Right ventricle myocardium inferior (tissue), 1 donor: ENCODE data around the gene SIGLEC10. TPM values are rescaled to one million over a fixed set of nuclear protein-coding genes. Genes with fewer than 3 reads are reported as not detected.
A peak's percentile ranks its signal among the peaks of the same experiment; 100 is the strongest.

Experiments
- ATAC-seq: fragments of 200-7000 bp; cut with Tn5 transposase; one replicate; pipeline ENCODE4 v1.9.1; 2020; ENCODE audit warnings: mild to moderate bottlenecking, moderate library complexity
- DNase-seq: peaks from one replicate; pipeline ENCODE4 v3.0.0; 2021; ENCODE audit errors: missing footprints
- intact Hi-C: fragments of 100-400 bp; cut with DNase I; formaldehyde crosslinking; loops from one replicate; pipeline ENCODE4 v1.11.0; 2022
- total RNA-seq: library from RNA; stranded (reverse); fragmentation: NEBNext Ultra II Directional; extraction: Animal tissue kit (Norgen Biotek cat#: 25700); gene quantifications from one replicate; pipeline ENCODE4 v1.2.1, GENCODE V29; 2021
- donor health status: DM: no; HTN: yes; CAD: no; lungs with severe emphysema.

SIGLEC10 gene
- total RNA-seq, 1 donor from 2014 or later, result 1.1 TPM

DNA sequence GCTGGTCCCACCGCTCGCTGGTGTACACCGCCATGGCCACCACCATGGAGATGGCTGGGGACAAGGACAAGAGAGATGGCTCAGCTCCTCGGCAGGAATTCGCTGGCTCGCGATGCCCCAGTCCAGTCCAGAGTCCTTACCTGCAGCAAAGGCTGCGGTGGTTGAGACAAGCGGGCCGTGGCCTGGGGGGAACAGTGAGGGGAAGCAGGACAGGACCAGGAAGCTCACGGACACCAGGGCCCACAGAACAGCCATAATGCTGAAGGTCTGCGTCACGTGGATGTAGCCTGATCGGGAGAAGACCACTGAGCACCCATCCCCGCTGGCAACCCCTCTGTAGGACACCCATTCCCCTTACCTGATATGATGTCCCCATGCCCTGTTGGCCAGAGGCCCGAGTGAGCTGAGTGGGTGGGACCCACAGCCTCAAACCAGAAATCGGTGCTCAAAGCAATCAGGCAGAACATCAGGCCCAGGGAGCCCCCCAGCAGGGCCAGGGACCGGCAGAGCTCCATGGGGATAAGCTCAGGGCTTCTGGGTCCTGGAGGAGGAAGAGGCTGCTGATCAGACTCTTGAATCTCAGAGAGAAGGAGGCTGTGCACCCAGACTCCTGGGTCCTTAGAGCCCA lies 45.3 kb downstream of the SIGLEC10 start:
- intact Hi-C loops, result no loop called here
- ATAC-seq, result no peak
- no peak for DNase-seq

- ATAC-seq, result no peak
Measured at GRCh38 chr19:51371186-51371690, 46.2 kb downstream of the SIGLEC10 start.

DNA sequence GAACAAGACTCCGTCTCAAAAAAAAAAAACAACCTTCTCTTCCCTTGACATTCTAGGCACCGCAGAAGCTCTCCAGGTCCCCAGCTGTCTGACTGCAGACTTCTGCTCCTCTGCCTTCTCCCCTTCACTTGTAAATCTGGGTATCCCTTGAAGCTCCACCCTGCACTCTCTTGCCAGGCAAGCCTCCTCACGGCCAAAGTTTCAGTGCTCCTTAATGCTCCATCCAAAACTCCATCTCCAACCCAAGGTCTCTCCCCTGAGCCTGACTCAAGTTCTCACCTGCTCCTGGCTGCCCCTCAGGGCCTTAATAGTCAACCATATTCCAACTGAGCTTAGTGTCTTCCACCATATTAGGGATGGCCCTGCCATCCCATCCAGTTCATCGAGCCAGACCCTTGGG lies 47.2 kb downstream of the SIGLEC10 start:
- intact Hi-C loops, result no loop called here
- ATAC-seq, result no peak

More at GRCh38 chr19:51371186-51371690, 46.2 kb downstream of the SIGLEC10 start:
- no peak for DNase-seq
- intact Hi-C loops, result no loop called here

DNA sequence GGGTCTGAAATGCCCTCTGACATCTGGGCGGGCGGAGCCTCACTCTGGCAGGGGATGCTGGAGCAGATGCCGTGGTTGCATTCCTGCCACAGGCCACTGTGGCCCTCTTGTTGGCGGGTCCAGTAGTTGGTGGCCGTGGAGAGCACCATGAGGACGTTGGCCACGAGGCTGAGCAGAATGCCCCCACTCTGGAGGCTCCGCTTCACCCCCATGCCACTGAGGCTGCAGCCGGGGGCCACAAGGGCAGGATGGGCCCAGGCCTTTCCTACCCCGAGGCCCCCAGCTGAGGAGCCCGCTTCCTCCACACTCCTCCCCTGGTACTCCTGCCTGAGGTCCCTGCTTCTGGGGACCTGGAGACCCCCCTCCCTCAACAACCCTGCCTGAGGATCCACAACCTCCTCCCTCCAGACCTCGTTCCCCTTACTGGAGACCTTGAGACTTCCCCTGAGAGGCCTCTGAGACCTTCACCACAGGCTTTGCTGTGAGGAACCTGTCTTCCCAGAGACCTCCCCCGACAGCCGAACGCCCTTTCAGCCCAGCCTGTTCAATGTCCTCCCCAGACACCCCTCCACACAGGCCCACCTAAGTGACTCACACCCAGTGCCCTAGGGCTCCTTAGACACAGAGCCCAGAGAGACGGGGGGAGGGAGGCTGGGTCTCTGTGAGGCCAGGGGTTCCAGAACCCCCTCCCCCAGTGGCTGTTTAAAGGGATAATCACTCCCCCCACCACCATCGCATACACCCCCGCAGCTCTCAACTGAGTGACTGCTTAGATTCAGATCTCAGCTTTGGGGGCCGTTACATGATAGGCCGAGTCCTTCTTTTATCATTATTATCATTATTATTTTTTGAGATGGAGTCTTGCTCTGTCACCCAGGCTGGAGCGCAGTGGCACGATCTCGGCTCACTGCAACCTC lies 48.8 kb downstream of the SIGLEC10 start, which contains the start of gene CLDND2:
TSS of gene CLDND2 (minus strand) at position 638 of the 917 bp plus-strand sequence. CDS start at position 212, 426 bp downstream.
- no peak for ATAC-seq
- no peak for DNase-seq
- intact Hi-C loops, result loop anchor here (5.0 kb wide), 1 partner anchor 204 kb away; the partner anchor contains the start of gene ZNF175

More for the DNA sequence above, 47.2 kb downstream of the SIGLEC10 start:
- no peak for DNase-seq

GRCh38 chr19:51367565-51368365 lies 49.7 kb downstream of the SIGLEC10 start:
- intact Hi-C loops, result loop anchor here (1.0 to 5.0 kb wide), 5 partner anchors 27 to 433 kb away; partner anchors contain the start of gene ZNF175
- peak; percentile 100 for DNase-seq
- peak; percentile 94 for ATAC-seq

- ATAC-seq (no peak), DNase-seq (no peak)
- intact Hi-C loops, result loop anchor here (1.0 to 5.0 kb wide), 5 partner anchors 27 to 434 kb away; partner anchors contain the start of gene ZNF175
Measured at GRCh38 chr19:51367255-51367564, 50.2 kb downstream of the SIGLEC10 start.

GRCh38 chr19:51366389-51367254 lies 50.8 kb downstream of the SIGLEC10 start:
- intact Hi-C loops, result loop anchor here (1.0 to 5.0 kb wide), 5 partner anchors 27 to 434 kb away; partner anchors contain the start of gene ZNF175
- ATAC-seq (peak; percentile 83), DNase-seq (peak; percentile 99)

DNA sequence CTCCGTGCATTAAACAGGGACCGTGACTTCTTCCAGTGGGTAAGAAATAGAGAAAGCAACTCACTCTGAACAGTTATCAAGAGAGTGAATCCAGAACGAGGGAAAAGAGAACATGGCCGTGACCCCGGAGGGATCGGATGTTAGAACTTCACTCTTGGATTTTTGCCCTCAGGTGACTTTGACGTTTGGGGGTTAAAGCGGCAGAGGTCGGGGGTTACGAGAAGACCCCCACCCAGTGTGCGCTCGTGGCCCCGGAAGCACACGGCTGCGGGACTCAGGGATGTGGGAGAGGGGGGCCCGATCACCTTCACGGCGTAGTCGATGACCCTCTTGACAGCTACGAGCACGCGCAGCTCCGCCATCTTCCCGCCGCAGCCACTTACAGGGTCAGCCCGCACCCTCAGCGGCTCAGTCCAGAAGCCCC lies 51.5 kb downstream of the SIGLEC10 start, which contains the start of gene ETFB:
TSS of gene ETFB (minus strand) at position 424 of the 424 bp plus-strand sequence. CDS start at position 362, 62 bp downstream.
- DNase-seq (no peak), ATAC-seq (no peak)
- intact Hi-C loops, result loop anchor here (2.0 to 5.0 kb wide), 3 partner anchors 206 to 435 kb away; partner anchors contain the start of gene ZNF175

DNA sequence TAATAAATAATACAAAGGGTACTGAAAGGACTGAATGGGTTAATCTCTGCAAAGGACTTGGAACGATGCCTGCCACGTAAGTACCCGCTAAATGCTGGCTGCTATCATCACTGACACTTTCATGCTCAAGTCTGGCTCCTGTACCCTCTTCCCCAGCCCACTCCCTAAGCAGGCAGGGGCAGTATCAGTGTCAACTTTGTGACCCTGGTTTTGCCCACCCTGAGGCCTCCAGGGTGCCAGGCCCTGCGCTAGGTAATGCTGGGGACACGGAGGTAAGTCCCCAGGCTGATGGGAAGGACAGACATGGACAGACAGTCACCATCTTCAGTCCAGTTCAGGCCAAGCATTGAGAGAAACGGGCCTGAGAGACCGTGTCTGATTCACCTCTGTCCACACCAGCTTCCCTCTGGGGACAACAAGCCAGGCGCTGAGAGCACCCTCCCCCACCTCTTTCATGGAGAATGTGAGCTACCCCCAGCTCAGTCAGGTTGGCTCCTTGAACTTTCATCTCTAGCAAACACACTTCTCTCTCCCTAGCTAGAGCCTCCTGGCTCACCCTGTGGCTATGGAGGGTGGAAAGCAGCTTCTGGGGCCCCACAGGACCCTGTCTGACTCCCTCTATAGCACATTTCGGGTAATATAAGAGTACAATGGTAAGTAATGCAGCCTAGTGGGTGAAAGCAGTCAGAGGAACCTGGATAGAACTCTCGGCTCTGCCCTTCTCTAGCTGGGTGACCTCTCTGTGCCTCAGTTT lies 52.1 kb downstream of the SIGLEC10 start:
- ATAC-seq, result no peak
- no peak for DNase-seq
- intact Hi-C loops, result loop anchor here (5.0 kb wide), 1 partner anchor 207 kb away; the partner anchor contains the start of gene ZNF175

- ATAC-seq (no peak), DNase-seq (no peak)
- intact Hi-C loops, result loop anchor here (5.0 kb wide), 1 partner anchor 208 kb away; the partner anchor contains the start of gene ZNF175
Measured at GRCh38 chr19:51364200-51365106, 53.0 kb downstream of the SIGLEC10 start.

DNA sequence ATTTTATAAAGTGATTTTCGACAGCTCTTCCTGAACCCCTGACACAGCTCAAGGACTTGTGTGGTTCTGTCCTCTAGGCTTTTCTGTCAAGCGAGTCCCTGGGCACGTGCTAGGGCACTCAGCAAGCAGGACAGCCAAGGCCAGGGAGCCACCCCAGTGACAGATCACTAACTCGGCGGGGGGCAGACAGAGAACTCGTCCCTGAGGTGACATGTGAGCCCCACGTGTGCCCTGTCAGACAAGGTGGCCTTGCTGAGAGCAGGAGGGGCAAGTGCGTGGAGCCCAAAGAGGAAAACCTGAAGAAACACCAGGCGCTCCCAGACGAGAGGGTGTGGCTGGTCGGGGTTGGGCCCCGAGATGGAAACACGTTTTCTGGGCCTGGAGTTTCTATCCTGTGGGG lies 56.2 kb downstream of the SIGLEC10 start:
- DNase-seq (no peak), ATAC-seq (no peak)
- intact Hi-C loops, result no loop called here

Other genes starting within 250 kb of the SIGLEC10 start
- gene CD33, start 192.6 kb downstream of the SIGLEC10 start, total RNA-seq, result 6.5 TPM
- gene SIGLECL1, start 166.6 kb downstream of the SIGLEC10 start, total RNA-seq, result not detected
- not detected for gene IGLON5, start 106.0 kb downstream of the SIGLEC10 start, total RNA-seq
- 0.51 TPM for gene VSIG10L, start 75.5 kb downstream of the SIGLEC10 start, total RNA-seq
- gene ETFB, start 51.3 kb downstream of the SIGLEC10 start, total RNA-seq, result 497 TPM
- gene CLDND2, start 48.6 kb downstream of the SIGLEC10 start, total RNA-seq, result 1.7 TPM
- 3.5 TPM for gene NKG7, start 45.0 kb downstream of the SIGLEC10 start, total RNA-seq
- gene LIM2, start 29.7 kb downstream of the SIGLEC10 start, total RNA-seq, result not detected
- gene C19orf84, start 27.1 kb downstream of the SIGLEC10 start, total RNA-seq, result not detected
- gene SIGLEC8, start 40.8 kb upstream of the SIGLEC10 start, total RNA-seq, result 0.08 TPM
- not detected for gene CEACAM18, start 60.9 kb upstream of the SIGLEC10 start, total RNA-seq
- 0.19 TPM for gene SIGLEC12, start 84.2 kb upstream of the SIGLEC10 start, total RNA-seq
- gene SIGLEC6, start 114.0 kb upstream of the SIGLEC10 start, total RNA-seq, result 0.24 TPM
- 7.4 TPM for gene ZNF175, start 153.6 kb upstream of the SIGLEC10 start, total RNA-seq
- not detected for gene SIGLEC5, start 212.8 kb upstream of the SIGLEC10 start, total RNA-seq
- gene SIGLEC14, start 229.2 kb upstream of the SIGLEC10 start, total RNA-seq, result 1.2 TPM